ENCODE results near the gene GLIS1.

DNA sequence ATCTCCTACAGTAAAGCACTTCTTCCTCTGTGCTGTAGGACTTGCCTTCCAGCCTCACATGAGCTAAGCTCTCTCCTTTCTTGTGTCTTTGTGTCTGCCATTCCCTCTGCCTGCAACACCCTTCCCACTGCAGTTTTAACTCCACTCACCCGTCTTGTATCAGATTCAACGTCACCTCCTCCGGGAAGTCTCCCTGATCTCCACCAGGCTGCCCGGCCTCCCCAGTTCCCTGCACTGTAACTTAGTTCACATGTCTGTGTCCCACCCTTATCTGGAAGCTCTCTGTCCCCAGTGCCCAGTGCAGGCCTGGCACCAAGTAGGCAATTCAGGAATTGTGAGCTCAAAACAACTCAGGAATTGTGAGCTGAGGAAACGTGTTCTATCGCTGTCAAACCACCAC lies 96.4 kb downstream of the GLIS1 start:
- TF ChIP-seq, protein P1, sequence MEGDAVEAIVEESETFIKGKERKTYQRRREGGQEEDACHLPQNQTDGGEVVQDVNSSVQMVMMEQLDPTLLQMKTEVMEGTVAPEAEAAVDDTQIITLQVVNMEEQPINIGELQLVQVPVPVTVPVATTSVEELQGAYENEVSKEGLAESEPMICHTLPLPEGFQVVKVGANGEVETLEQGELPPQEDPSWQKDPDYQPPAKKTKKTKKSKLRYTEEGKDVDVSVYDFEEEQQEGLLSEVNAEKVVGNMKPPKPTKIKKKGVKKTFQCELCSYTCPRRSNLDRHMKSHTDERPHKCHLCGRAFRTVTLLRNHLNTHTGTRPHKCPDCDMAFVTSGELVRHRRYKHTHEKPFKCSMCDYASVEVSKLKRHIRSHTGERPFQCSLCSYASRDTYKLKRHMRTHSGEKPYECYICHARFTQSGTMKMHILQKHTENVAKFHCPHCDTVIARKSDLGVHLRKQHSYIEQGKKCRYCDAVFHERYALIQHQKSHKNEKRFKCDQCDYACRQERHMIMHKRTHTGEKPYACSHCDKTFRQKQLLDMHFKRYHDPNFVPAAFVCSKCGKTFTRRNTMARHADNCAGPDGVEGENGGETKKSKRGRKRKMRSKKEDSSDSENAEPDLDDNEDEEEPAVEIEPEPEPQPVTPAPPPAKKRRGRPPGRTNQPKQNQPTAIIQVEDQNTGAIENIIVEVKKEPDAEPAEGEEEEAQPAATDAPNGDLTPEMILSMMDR (conservative IDR thresholded peaks at IDR 0.05; ENCODE audit: low read depth in 2 of 2): no peak
- TF ChIP-seq, protein P2, sequence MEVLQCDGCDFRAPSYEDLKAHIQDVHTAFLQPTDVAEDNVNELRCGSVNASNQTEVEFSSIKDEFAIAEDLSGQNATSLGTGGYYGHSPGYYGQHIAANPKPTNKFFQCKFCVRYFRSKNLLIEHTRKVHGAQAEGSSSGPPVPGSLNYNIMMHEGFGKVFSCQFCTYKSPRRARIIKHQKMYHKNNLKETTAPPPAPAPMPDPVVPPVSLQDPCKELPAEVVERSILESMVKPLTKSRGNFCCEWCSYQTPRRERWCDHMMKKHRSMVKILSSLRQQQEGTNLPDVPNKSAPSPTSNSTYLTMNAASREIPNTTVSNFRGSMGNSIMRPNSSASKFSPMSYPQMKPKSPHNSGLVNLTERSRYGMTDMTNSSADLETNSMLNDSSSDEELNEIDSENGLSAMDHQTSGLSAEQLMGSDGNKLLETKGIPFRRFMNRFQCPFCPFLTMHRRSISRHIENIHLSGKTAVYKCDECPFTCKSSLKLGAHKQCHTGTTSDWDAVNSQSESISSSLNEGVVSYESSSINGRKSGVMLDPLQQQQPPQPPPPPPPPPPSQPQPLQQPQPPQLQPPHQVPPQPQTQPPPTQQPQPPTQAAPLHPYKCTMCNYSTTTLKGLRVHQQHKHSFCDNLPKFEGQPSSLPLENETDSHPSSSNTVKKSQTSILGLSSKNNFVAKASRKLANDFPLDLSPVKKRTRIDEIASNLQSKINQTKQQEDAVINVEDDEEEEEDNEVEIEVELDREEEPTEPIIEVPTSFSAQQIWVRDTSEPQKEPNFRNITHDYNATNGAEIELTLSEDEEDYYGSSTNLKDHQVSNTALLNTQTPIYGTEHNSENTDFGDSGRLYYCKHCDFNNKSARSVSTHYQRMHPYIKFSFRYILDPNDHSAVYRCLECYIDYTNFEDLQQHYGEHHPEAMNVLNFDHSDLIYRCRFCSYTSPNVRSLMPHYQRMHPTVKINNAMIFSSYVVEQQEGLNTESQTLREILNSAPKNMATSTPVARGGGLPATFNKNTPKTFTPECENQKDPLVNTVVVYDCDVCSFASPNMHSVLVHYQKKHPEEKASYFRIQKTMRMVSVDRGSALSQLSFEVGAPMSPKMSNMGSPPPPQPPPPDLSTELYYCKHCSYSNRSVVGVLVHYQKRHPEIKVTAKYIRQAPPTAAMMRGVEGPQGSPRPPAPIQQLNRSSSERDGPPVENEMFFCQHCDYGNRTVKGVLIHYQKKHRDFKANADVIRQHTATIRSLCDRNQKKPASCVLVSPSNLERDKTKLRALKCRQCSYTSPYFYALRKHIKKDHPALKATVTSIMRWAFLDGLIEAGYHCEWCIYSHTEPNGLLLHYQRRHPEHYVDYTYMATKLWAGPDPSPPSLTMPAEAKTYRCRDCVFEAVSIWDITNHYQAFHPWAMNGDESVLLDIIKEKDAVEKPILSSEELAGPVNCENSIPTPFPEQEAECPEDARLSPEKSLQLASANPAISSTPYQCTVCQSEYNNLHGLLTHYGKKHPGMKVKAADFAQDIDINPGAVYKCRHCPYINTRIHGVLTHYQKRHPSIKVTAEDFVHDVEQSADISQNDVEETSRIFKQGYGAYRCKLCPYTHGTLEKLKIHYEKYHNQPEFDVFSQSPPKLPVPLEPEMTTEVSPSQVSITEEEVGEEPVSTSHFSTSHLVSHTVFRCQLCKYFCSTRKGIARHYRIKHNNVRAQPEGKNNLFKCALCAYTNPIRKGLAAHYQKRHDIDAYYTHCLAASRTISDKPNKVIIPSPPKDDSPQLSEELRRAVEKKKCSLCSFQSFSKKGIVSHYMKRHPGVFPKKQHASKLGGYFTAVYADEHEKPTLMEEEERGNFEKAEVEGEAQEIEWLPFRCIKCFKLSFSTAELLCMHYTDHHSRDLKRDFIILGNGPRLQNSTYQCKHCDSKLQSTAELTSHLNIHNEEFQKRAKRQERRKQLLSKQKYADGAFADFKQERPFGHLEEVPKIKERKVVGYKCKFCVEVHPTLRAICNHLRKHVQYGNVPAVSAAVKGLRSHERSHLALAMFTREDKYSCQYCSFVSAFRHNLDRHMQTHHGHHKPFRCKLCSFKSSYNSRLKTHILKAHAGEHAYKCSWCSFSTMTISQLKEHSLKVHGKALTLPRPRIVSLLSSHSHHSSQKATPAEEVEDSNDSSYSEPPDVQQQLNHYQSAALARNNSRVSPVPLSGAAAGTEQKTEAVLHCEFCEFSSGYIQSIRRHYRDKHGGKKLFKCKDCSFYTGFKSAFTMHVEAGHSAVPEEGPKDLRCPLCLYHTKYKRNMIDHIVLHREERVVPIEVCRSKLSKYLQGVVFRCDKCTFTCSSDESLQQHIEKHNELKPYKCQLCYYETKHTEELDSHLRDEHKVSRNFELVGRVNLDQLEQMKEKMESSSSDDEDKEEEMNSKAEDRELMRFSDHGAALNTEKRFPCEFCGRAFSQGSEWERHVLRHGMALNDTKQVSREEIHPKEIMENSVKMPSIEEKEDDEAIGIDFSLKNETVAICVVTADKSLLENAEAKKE (CRISPR knock-in tag; IDR thresholded peaks at IDR 0.05): no peak
- TF ChIP-seq CREB1 (CRISPR knock-in tag; IDR thresholded peaks at IDR 0.05; ENCODE audit: low read depth) (no peak), NANOG (IDR thresholded peaks at IDR 0.05; ENCODE audit: borderline replicate concordance) (no peak), ZNF114 (CRISPR knock-in tag; IDR thresholded peaks at IDR 0.05) (no peak), POLR2AphosphoS5 (IDR thresholded peaks at IDR 0.05; ENCODE audit: low read depth) (no peak), ZNF331 (CRISPR knock-in tag; IDR thresholded peaks at IDR 0.05; ENCODE audit: low read depth) (no peak), EZH2phosphoT487 (IDR thresholded peaks at IDR 0.05; ENCODE audit: unreplicated experiment) (no peak)
- TF ChIP-seq, protein P3, sequence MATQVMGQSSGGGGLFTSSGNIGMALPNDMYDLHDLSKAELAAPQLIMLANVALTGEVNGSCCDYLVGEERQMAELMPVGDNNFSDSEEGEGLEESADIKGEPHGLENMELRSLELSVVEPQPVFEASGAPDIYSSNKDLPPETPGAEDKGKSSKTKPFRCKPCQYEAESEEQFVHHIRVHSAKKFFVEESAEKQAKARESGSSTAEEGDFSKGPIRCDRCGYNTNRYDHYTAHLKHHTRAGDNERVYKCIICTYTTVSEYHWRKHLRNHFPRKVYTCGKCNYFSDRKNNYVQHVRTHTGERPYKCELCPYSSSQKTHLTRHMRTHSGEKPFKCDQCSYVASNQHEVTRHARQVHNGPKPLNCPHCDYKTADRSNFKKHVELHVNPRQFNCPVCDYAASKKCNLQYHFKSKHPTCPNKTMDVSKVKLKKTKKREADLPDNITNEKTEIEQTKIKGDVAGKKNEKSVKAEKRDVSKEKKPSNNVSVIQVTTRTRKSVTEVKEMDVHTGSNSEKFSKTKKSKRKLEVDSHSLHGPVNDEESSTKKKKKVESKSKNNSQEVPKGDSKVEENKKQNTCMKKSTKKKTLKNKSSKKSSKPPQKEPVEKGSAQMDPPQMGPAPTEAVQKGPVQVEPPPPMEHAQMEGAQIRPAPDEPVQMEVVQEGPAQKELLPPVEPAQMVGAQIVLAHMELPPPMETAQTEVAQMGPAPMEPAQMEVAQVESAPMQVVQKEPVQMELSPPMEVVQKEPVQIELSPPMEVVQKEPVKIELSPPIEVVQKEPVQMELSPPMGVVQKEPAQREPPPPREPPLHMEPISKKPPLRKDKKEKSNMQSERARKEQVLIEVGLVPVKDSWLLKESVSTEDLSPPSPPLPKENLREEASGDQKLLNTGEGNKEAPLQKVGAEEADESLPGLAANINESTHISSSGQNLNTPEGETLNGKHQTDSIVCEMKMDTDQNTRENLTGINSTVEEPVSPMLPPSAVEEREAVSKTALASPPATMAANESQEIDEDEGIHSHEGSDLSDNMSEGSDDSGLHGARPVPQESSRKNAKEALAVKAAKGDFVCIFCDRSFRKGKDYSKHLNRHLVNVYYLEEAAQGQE (IDR thresholded peaks at IDR 0.05; ENCODE audit: unreplicated experiment): no peak

Data from GM23338 (cell line).